HEK293 (cell line): ENCODE results near the gene ELL3.

Experiments
- EGR2 ChIP-seq: fragments of 450-650 bp; formaldehyde crosslinking; IDR thresholded peaks from 2 replicates; pipeline ENCODE4 v1.5.1; 2016; ENCODE audit warnings: low read depth, missing biosample characterization, missing genetic modification characterization
- MEIS1 ChIP-seq: sonication (generic); formaldehyde crosslinking; IDR thresholded peaks from 2 replicates; pipeline ENCODE4 v1.8.1; 2022; ENCODE audit warnings: missing genetic modification reagents, mild to moderate bottlenecking, borderline replicate concordance
- SETDB1 ChIP-seq: IDR thresholded peaks from one replicate; pipeline ENCODE4 v1.6.1; 2017; ENCODE audit warnings: mild to moderate bottlenecking, low read length, moderate library complexity, mixed read lengths; ENCODE audit not compliant: insufficient read length
- SP2 ChIP-seq: fragments of 450-650 bp; formaldehyde crosslinking; IDR thresholded peaks from 2 replicates; pipeline ENCODE4 v1.5.1; 2016; ENCODE audit warnings: missing biosample characterization, missing genetic modification characterization
- ZNF2 ChIP-seq: fragments of 450-650 bp; formaldehyde crosslinking; IDR thresholded peaks from 2 replicates; pipeline ENCODE4 v1.5.1; 2016; ENCODE audit warnings: missing biosample characterization, missing genetic modification characterization
- ZNF24 ChIP-seq: fragments of 450-650 bp; formaldehyde crosslinking; IDR thresholded peaks from 2 replicates; pipeline ENCODE4 v1.5.1; 2016; ENCODE audit warnings: missing biosample characterization, missing genetic modification characterization
- ZNF311 ChIP-seq: fragments of 450-650 bp; formaldehyde crosslinking; IDR thresholded peaks from 2 replicates; pipeline ENCODE4 v1.5.1; 2017; ENCODE audit warnings: missing biosample characterization, missing genetic modification characterization, borderline replicate concordance
- ZNF629 ChIP-seq: fragments of 450-650 bp; formaldehyde crosslinking; IDR thresholded peaks from 2 replicates; pipeline ENCODE4 v1.5.1; 2017; ENCODE audit warnings: missing biosample characterization, missing genetic modification characterization
- ZNF658 ChIP-seq: fragments of 450-650 bp; formaldehyde crosslinking; IDR thresholded peaks from 2 replicates; pipeline ENCODE4; 2016; ENCODE audit warnings: missing biosample characterization, missing genetic modification characterization
- ZNF747 ChIP-seq: fragments of 450-650 bp; formaldehyde crosslinking; IDR thresholded peaks from 2 replicates; pipeline ENCODE4 v1.5.1; 2016; ENCODE audit warnings: missing biosample characterization, missing genetic modification characterization
- ZNF837 ChIP-seq: fragments of 450-650 bp; formaldehyde crosslinking; IDR thresholded peaks from 2 replicates; pipeline ENCODE4 v1.5.1; 2016; ENCODE audit warnings: missing biosample characterization, missing genetic modification characterization
- ZSCAN16 ChIP-seq: fragments of 450-650 bp; formaldehyde crosslinking; IDR thresholded peaks from 2 replicates; pipeline ENCODE4 v1.5.1; 2016; ENCODE audit warnings: missing biosample characterization, missing genetic modification characterization
- ZSCAN30 ChIP-seq: fragments of 450-650 bp; IDR thresholded peaks from 2 replicates; pipeline ENCODE4 v1.5.1; 2018; ENCODE audit warnings: missing biosample characterization, mild to moderate bottlenecking, missing genetic modification characterization, moderate library complexity
- TF ChIP-seq, protein P1 (sequence below): fragments of 450-650 bp; formaldehyde crosslinking; conservative IDR thresholded peaks from 2 replicates; pipeline ENCODE4 v1.5.1; 2016; ENCODE audit warnings: low read depth, missing biosample characterization, missing genetic modification characterization
- TF ChIP-seq, protein P2 (sequence below): fragments of 450-650 bp; formaldehyde crosslinking; IDR thresholded peaks from 2 replicates; pipeline ENCODE4 v1.5.1; 2016; ENCODE audit warnings: missing biosample characterization, missing genetic modification characterization
- TF ChIP-seq, protein P3 (sequence below): fragments of 450-650 bp; formaldehyde crosslinking; conservative IDR thresholded peaks from 2 replicates; pipeline ENCODE4 v1.5.1; 2016; ENCODE audit warnings: low read depth, missing biosample characterization, missing genetic modification characterization

The ELL3 gene

DNA sequence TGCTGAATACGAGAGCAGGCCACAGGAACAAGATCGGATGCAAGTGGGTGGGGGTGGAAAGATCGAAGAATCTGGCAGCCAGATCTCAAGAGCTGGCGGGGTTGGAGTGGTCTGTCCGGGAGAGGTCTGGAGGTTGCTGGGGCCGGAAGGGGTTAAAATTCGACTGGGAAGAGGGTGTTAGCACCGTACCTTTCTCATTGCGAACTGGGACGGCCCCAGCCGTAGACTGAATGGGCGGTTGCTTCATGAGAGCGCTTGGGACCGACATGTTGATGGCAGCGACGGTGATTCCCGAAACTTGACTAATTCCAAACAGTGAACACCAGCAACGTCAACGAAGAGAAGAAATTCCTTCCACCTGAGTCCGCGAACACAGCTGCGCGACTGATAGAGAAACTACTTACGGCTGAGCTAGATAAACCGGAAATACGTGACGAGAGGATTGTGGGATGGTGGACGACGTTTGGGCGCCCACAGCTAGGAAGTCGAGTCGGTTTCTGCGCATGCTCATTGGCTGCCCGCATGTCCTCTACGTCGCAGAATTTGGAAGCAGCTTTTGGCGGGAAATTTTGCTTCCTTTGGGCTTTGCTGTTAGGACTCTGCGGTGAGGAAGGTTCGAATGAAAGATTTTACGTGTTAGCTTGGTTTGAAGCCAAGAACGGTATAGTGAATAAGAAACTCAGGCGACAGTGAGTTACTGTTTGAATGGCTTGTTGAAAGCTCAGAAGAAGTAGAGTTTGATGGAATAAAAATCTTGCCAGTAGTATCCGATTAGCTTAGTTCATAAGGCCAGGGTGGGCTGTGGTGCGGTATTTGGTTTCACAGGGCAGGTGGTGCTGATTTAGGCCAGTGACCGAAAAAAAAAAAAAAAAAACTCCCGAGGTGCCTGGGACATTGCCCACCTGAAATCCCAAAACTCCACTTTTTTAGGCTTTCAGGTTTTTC is 47.8 kb upstream of the ELL3 start, which contains the start of gene MFAP1 (continued):
- TF ChIP-seq, protein P1, sequence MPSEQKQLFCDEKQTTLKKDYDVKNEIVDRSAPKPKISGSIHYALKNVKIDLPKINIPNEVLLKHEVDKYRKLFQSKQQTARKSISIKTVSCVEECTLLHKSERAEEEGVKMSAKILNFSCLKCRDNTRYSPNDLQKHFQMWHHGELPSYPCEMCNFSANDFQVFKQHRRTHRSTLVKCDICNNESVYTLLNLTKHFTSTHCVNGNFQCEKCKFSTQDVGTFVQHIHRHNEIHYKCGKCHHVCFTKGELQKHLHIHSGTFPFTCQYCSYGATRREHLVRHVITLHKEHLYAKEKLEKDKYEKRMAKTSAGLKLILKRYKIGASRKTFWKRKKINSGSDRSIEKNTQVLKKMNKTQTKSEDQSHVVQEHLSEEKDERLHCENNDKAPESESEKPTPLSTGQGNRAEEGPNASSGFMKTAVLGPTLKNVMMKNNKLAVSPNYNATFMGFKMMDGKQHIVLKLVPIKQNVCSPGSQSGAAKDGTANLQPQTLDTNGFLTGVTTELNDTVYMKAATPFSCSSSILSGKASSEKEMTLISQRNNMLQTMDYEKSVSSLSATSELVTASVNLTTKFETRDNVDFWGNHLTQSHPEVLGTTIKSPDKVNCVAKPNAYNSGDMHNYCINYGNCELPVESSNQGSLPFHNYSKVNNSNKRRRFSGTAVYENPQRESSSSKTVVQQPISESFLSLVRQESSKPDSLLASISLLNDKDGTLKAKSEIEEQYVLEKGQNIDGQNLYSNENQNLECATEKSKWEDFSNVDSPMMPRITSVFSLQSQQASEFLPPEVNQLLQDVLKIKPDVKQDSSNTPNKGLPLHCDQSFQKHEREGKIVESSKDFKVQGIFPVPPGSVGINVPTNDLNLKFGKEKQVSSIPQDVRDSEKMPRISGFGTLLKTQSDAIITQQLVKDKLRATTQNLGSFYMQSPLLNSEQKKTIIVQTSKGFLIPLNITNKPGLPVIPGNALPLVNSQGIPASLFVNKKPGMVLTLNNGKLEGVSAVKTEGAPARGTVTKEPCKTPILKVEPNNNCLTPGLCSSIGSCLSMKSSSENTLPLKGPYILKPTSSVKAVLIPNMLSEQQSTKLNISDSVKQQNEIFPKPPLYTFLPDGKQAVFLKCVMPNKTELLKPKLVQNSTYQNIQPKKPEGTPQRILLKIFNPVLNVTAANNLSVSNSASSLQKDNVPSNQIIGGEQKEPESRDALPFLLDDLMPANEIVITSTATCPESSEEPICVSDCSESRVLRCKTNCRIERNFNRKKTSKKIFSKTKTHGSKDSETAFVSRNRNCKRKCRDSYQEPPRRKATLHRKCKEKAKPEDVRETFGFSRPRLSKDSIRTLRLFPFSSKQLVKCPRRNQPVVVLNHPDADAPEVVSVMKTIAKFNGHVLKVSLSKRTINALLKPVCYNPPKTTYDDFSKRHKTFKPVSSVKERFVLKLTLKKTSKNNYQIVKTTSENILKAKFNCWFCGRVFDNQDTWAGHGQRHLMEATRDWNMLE: peak; percentile 81
- TF ChIP-seq ZNF747 (tag by site-specific recombination) (no peak), EGR2 (tag by site-specific recombination) (no peak), SETDB1 (peak; percentile 26), ZSCAN30 (tag by site-specific recombination) (peak; percentile 28; the same call in 1 of the 2 replicates), ZNF837 (tag by site-specific recombination) (no peak), ZNF311 (no peak), ZNF2 (peak; percentile 28; the same call in 1 of the 2 replicates), ZNF658 (tag by site-specific recombination) (no peak), MEIS1 (CRISPR knock-in tag) (no peak), ZSCAN16 (tag by site-specific recombination) (no peak), SP2 (tag by site-specific recombination) (peak; percentile 62), ZNF24 (tag by site-specific recombination) (peak; percentile 54; the same call in 1 of the 2 replicates), ZNF629 (peak; percentile 81)
- TF ChIP-seq, protein P2, sequence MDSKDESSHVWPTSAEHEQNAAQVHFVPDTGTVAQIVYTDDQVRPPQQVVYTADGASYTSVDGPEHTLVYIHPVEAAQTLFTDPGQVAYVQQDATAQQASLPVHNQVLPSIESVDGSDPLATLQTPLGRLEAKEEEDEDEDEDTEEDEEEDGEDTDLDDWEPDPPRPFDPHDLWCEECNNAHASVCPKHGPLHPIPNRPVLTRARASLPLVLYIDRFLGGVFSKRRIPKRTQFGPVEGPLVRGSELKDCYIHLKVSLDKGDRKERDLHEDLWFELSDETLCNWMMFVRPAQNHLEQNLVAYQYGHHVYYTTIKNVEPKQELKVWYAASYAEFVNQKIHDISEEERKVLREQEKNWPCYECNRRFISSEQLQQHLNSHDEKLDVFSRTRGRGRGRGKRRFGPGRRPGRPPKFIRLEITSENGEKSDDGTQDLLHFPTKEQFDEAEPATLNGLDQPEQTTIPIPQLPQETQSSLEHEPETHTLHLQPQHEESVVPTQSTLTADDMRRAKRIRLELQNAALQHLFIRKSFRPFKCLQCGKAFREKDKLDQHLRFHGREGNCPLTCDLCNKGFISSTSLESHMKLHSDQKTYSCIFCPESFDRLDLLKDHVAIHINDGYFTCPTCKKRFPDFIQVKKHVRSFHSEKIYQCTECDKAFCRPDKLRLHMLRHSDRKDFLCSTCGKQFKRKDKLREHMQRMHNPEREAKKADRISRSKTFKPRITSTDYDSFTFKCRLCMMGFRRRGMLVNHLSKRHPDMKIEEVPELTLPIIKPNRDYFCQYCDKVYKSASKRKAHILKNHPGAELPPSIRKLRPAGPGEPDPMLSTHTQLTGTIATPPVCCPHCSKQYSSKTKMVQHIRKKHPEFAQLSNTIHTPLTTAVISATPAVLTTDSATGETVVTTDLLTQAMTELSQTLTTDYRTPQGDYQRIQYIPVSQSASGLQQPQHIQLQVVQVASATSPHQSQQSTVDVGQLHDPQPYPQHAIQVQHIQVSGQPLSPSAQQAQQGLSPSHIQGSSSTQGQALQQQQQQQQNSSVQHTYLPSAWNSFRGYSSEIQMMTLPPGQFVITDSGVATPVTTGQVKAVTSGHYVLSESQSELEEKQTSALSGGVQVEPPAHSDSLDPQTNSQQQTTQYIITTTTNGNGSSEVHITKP: peak; percentile 36
- TF ChIP-seq, protein P3, sequence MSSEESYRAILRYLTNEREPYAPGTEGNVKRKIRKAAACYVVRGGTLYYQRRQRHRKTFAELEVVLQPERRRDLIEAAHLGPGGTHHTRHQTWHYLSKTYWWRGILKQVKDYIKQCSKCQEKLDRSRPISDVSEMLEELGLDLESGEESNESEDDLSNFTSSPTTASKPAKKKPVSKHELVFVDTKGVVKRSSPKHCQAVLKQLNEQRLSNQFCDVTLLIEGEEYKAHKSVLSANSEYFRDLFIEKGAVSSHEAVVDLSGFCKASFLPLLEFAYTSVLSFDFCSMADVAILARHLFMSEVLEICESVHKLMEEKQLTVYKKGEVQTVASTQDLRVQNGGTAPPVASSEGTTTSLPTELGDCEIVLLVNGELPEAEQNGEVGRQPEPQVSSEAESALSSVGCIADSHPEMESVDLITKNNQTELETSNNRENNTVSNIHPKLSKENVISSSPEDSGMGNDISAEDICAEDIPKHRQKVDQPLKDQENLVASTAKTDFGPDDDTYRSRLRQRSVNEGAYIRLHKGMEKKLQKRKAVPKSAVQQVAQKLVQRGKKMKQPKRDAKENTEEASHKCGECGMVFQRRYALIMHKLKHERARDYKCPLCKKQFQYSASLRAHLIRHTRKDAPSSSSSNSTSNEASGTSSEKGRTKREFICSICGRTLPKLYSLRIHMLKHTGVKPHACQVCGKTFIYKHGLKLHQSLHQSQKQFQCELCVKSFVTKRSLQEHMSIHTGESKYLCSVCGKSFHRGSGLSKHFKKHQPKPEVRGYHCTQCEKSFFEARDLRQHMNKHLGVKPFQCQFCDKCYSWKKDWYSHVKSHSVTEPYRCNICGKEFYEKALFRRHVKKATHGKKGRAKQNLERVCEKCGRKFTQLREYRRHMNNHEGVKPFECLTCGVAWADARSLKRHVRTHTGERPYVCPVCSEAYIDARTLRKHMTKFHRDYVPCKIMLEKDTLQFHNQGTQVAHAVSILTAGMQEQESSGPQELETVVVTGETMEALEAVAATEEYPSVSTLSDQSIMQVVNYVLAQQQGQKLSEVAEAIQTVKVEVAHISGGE (tag by site-specific recombination): peak; percentile 85
